Bronchial epithelial cell (primary cell): ENCODE results near the gene SDK2. TPM values are rescaled to one million over a fixed set of nuclear protein-coding genes. Genes with fewer than 3 reads are reported as not detected.

ENCODE experiments used
- DNase-seq: peaks from one replicate; pipeline ENCODE4 v3.0.0-alpha.2; 2010; ENCODE audit warnings: low read depth
- FAIRE-seq: peaks from 2 replicates; lab custom pipeline; 2011; peaks lifted over from hg19 to GRCh38; lab: Jason Lieb, UNC
- H3K27me3 ChIP-seq: 2 replicates; pipeline ENCODE4 v1.5.1; 2011; ENCODE audit warnings: low read length; ENCODE audit not compliant: control insufficient read depth, insufficient read depth
- H3K36me3 ChIP-seq: 2 replicates; pipeline ENCODE4 v1.5.1; 2011; ENCODE audit warnings: low read length; ENCODE audit not compliant: control insufficient read depth, insufficient read depth
- H3K4me3 ChIP-seq: 2 replicates; pipeline ENCODE4 v1.5.1; 2011; ENCODE audit warnings: mild to moderate bottlenecking, low read depth, low read length, control low read depth
- CTCF ChIP-seq: IDR thresholded peaks from 2 replicates; pipeline ENCODE4 v1.5.1; 2011; ENCODE audit warnings: mild to moderate bottlenecking, moderate library complexity, low read length, control low read depth, inconsistent platforms; ENCODE audit not compliant: insufficient read depth, severe bottlenecking
- total RNA-seq: library from RNA; depleted of rRNA; stranded (reverse); fragments of >200 nt; gene quantifications from 2 replicates; pipeline ENCODE4 v1.2.1, GENCODE V29; 2014

SDK2 gene
- total RNA-seq, 1 donor from 2014 or later, result 2.1 TPM

- FAIRE-seq, result no peak
- H3K4me3 ChIP-seq, result no peak overlapping the region
- no peak for TF ChIP-seq CTCF
Observed at GRCh38 chr17:73338566-73339197, 305.6 kb downstream of the SDK2 start.

GRCh38 chr17:73338050-73338521, 306.2 kb downstream of the SDK2 start:
- peaks cover 2% of the 10 kb centered on the region for H3K36me3 ChIP-seq
- H3K4me3 ChIP-seq, result no peak overlapping the region
- H3K27me3 ChIP-seq, result no peaks in the 10 kb centered on the region
- DNase-seq, result no peak
- no peak for TF ChIP-seq CTCF
- FAIRE-seq, result peak; percentile 47

More at GRCh38 chr17:73338566-73339197, 305.6 kb downstream of the SDK2 start:
- no peaks in the 10 kb centered on the region for H3K27me3 ChIP-seq
- H3K36me3 ChIP-seq, result peaks cover 2% of the 10 kb centered on the region
- DNase-seq, result no peak

- H3K36me3 ChIP-seq, result peaks cover 2% of the 10 kb centered on the region
- TF ChIP-seq CTCF, result no peak
- H3K27me3 ChIP-seq, result no peaks in the 10 kb centered on the region
- no peak overlapping the region for H3K4me3 ChIP-seq
- DNase-seq (no peak), FAIRE-seq (no peak)
Observed at GRCh38 chr17:73337330-73337710, 306.9 kb downstream of the SDK2 start.

- Histone ChIP-seq H3K36me3 (peaks cover 2% of the 10 kb centered on the region), H3K4me3 (no peak overlapping the region), H3K27me3 (no peaks in the 10 kb centered on the region)
- no peak for DNase-seq
- FAIRE-seq, result peak; percentile 55
- TF ChIP-seq CTCF, result no peak
Observed at GRCh38 chr17:73336408-73337329, 307.6 kb downstream of the SDK2 start.

- peaks cover 2% of the 10 kb centered on the region for H3K36me3 ChIP-seq
- H3K4me3 ChIP-seq, result no peak overlapping the region
- FAIRE-seq, result peak; percentile 98
- peak; percentile 91 for DNase-seq
- TF ChIP-seq CTCF, result no peak
- no peaks in the 10 kb centered on the region for H3K27me3 ChIP-seq
Observed at GRCh38 chr17:73335591-73336407, 308.4 kb downstream of the SDK2 start.
